KOPT-K1 (cell line): Measurements from ENCODE around the gene WASHC2A.
"Not testable (repeated sequence)": the region's sequence is repeated elsewhere in the genome, so short reads cannot be mapped to it uniquely, and the experiment has no call there.

Experiments
- H3K27ac ChIP-seq: fragments of 200-600 bp; sonication (generic); 2 replicates; pipeline ENCODE4 v1.5.1; 2016; ENCODE audit warnings: antibody characterized with exemption, mild to moderate bottlenecking, low read depth, low read length; ENCODE audit not compliant: poor library complexity, severe bottlenecking
- H3K36me3 ChIP-seq: fragments of 200-600 bp; sonication (generic); 2 replicates; pipeline ENCODE4 v1.5.1; 2017; ENCODE audit warnings: antibody characterized with exemption, mild to moderate bottlenecking, low read length, moderate library complexity; ENCODE audit not compliant: insufficient read depth
- H3K9me3 ChIP-seq: fragments of 200-600 bp; sonication (generic); 2 replicates; pipeline ENCODE4 v1.5.1; 2017; ENCODE audit warnings: antibody characterized with exemption, low read length, mild to moderate bottlenecking; ENCODE audit not compliant: insufficient read depth, poor library complexity, severe bottlenecking

Gene WASHC2A

GRCh38 chr10:50101139-50101582 lies 33.4 kb downstream of the WASHC2A start:
- H3K36me3 ChIP-seq, H3K9me3 ChIP-seq, H3K27ac ChIP-seq: not testable (repeated sequence)

GRCh38 chr10:50101747-50102146 lies 34.0 kb downstream of the WASHC2A start:
- not testable (repeated sequence) for H3K9me3 ChIP-seq, H3K27ac ChIP-seq, H3K36me3 ChIP-seq

GRCh38 chr10:50102267-50102666 lies 34.5 kb downstream of the WASHC2A start:
- H3K36me3 ChIP-seq, H3K27ac ChIP-seq, H3K9me3 ChIP-seq: not testable (repeated sequence)

- H3K36me3 ChIP-seq, H3K27ac ChIP-seq, H3K9me3 ChIP-seq: not testable (repeated sequence)
These were observed 41.4 kb downstream of the WASHC2A start for GRCh38 chr10:50108999-50109698.

- H3K9me3 ChIP-seq, H3K27ac ChIP-seq, H3K36me3 ChIP-seq: not testable (repeated sequence)
These were observed 44.8 kb downstream of the WASHC2A start for GRCh38 chr10:50112419-50113112.

- not testable (repeated sequence) for H3K27ac ChIP-seq, H3K36me3 ChIP-seq, H3K9me3 ChIP-seq
These were observed 59.0 kb downstream of the WASHC2A start for GRCh38 chr10:50126765-50127164.

- not testable (repeated sequence) for H3K36me3 ChIP-seq, H3K9me3 ChIP-seq, H3K27ac ChIP-seq
These were observed 60.1 kb downstream of the WASHC2A start for GRCh38 chr10:50127770-50128292.

- not testable (repeated sequence) for H3K36me3 ChIP-seq, H3K9me3 ChIP-seq, H3K27ac ChIP-seq
These were observed 63.7 kb downstream of the WASHC2A start for GRCh38 chr10:50131245-50131965.

- not testable (repeated sequence) for H3K27ac ChIP-seq, H3K36me3 ChIP-seq, H3K9me3 ChIP-seq
These were observed 64.6 kb downstream of the WASHC2A start for GRCh38 chr10:50132322-50132721.

- H3K27ac ChIP-seq, H3K9me3 ChIP-seq, H3K36me3 ChIP-seq: not testable (repeated sequence)
These were observed 65.1 kb downstream of the WASHC2A start for GRCh38 chr10:50132841-50133240.

- not testable (repeated sequence) for H3K36me3 ChIP-seq, H3K9me3 ChIP-seq, H3K27ac ChIP-seq
These were observed 75.9 kb downstream of the WASHC2A start for GRCh38 chr10:50143512-50144174.

GRCh38 chr10:50145575-50145974 lies 77.8 kb downstream of the WASHC2A start:
- H3K27ac ChIP-seq, H3K36me3 ChIP-seq, H3K9me3 ChIP-seq: not testable (repeated sequence)

GRCh38 chr10:50152792-50153272 lies 85.1 kb downstream of the WASHC2A start:
- H3K27ac ChIP-seq: no peak overlapping the region
- H3K9me3 ChIP-seq: no peaks in the 10 kb centered on the region
- H3K36me3 ChIP-seq: no peaks in the 10 kb centered on the region

- H3K27ac ChIP-seq, H3K36me3 ChIP-seq, H3K9me3 ChIP-seq: not testable (repeated sequence)
These were observed 90.1 kb downstream of the WASHC2A start for GRCh38 chr10:50157868-50158267.

GRCh38 chr10:50159856-50160255 lies 92.1 kb downstream of the WASHC2A start:
- not testable (repeated sequence) for H3K9me3 ChIP-seq, H3K36me3 ChIP-seq, H3K27ac ChIP-seq
